PC-3 (cell line): ENCODE measurements around the gene CHRNG.

Source experiments
- EZH2 ChIP-seq: fragments of 300-600 bp; sonication (generic); IDR thresholded peaks from one replicate; pipeline ENCODE4 v1.6.1; 2017; ENCODE audit warnings: antibody characterized with exemption, mild to moderate bottlenecking, low read length; ENCODE audit not compliant: unreplicated experiment
- TF ChIP-seq, protein P1 (sequence below): fragments of 300-600 bp; sonication (generic); conservative IDR thresholded peaks from 2 replicates; pipeline ENCODE4 v1.5.1; 2017; ENCODE audit warnings: antibody characterized with exemption, low read depth, mild to moderate bottlenecking, low read length

DNA sequence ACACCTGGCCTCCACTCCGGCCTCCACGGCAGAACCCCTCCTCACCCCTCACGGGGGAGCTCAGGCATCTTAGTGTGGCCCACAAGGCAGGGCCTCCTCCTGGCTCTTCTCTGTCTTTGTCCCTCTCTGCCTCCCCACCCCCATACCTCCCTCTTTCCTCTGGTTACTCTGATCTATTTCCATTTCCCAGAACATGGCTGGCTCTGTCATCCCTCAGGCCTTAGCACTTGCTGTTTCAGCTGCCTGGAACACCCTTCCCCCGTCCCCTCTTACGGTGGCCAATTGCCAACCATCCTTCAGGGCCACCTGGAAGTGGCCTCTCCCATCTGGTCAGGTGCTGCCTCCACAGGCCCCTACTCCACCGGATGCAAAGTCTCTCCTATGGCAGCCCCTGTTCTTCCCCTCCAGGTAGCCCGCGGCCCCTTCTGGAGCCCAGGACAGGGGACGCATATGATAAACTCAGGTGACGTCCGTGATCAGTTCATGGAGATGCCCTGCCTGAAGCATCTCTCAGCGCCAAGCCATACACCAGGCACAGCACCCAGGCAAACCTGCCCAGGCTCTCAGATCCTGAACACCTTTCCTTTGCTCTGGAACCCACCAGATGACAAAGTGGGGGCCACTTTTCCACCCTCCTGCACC is 48.2 kb upstream of the CHRNG start:
- TF ChIP-seq, protein P1, sequence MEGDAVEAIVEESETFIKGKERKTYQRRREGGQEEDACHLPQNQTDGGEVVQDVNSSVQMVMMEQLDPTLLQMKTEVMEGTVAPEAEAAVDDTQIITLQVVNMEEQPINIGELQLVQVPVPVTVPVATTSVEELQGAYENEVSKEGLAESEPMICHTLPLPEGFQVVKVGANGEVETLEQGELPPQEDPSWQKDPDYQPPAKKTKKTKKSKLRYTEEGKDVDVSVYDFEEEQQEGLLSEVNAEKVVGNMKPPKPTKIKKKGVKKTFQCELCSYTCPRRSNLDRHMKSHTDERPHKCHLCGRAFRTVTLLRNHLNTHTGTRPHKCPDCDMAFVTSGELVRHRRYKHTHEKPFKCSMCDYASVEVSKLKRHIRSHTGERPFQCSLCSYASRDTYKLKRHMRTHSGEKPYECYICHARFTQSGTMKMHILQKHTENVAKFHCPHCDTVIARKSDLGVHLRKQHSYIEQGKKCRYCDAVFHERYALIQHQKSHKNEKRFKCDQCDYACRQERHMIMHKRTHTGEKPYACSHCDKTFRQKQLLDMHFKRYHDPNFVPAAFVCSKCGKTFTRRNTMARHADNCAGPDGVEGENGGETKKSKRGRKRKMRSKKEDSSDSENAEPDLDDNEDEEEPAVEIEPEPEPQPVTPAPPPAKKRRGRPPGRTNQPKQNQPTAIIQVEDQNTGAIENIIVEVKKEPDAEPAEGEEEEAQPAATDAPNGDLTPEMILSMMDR = no peak
- TF ChIP-seq EZH2 = no peak
